SK-N-SH treated with all-trans-retinoic acid at 6 μM for 48 hours (cell line): ENCODE measurements around the gene MAFF.

Source experiments
- CSDC2 ChIP-seq: fragments of 250-450 bp; sonication (Bioruptor Pico); IDR thresholded peaks from 2 replicates; pipeline ENCODE4 v1.5.0; 2020; ENCODE audit warnings: mild to moderate bottlenecking, moderate library complexity
- ESRRG ChIP-seq: fragments of 250-450 bp; sonication (Bioruptor Pico); IDR thresholded peaks from 2 replicates; pipeline ENCODE4 v1.6.1; 2021; ENCODE audit warnings: mild to moderate bottlenecking
- RARB ChIP-seq: fragments of 250-450 bp; sonication (Bioruptor Pico); IDR thresholded peaks from 2 replicates; pipeline ENCODE4 v1.8.0; 2021; ENCODE audit warnings: mild to moderate bottlenecking, moderate library complexity
- ZFP3 ChIP-seq: fragments of 250-450 bp; sonication (Bioruptor Pico); IDR thresholded peaks from 2 replicates; pipeline ENCODE4 v1.5.0; 2020; ENCODE audit warnings: mild to moderate bottlenecking, moderate library complexity
- ZFP30 ChIP-seq: fragments of 450-650 bp; formaldehyde crosslinking; IDR thresholded peaks from 2 replicates; pipeline ENCODE4 v1.5.0; 2022; ENCODE audit warnings: mild to moderate bottlenecking, moderate library complexity
- ZNF8 ChIP-seq: fragments of 450-650 bp; formaldehyde crosslinking; IDR thresholded peaks from 2 replicates; pipeline ENCODE4 v1.5.0; 2020; ENCODE audit warnings: mild to moderate bottlenecking, moderate library complexity
- TF ChIP-seq, protein P1 (sequence below): fragments of 250-450 bp; sonication (Bioruptor Pico); IDR thresholded peaks from 2 replicates; pipeline ENCODE4 v1.8.0; 2020; ENCODE audit warnings: mild to moderate bottlenecking, moderate library complexity, borderline replicate concordance
- TF ChIP-seq, protein P2 (sequence below): fragments of 250-450 bp; sonication (Bioruptor Pico); IDR thresholded peaks from 2 replicates; pipeline ENCODE4 v1.5.1; 2020; ENCODE audit warnings: low read depth, mild to moderate bottlenecking, moderate library complexity

DNA sequence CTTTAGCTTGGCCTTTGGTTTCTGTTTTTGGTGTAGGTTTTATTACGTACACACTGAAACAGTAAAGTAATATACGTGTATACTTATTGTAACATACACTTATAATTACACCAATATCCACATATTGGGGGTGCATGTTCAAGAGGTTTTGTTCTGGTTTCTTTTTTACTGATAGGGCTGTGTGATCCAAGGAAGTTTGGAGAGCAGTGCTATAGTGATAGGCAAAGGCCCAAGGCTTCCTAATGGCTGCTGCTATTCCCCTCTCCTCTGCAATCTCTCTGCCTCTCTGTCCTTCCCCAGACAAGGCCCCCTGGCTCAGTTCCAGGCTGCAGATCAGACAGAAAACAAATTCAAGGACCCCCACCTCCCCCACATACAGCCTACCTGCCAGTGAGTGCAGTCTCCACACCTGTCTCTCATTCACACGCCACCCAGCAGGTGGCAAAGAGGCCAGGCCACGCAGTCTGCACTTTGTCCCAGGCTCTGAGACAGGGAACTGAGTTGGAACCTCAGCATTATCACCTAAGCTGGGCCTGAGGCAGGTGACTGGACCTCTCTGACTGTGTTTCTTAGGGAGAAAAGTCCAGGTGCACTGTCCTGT is 56.0 kb downstream of the MAFF start:
- TF ChIP-seq ZFP30 (CRISPR knock-in tag) (no peak), ZNF8 (CRISPR knock-in tag) (no peak), CSDC2 (CRISPR knock-in tag) (no peak), RARB (CRISPR knock-in tag) (no peak), ESRRG (CRISPR knock-in tag) (no peak), ZFP3 (CRISPR knock-in tag) (no peak)
- TF ChIP-seq, protein P1, sequence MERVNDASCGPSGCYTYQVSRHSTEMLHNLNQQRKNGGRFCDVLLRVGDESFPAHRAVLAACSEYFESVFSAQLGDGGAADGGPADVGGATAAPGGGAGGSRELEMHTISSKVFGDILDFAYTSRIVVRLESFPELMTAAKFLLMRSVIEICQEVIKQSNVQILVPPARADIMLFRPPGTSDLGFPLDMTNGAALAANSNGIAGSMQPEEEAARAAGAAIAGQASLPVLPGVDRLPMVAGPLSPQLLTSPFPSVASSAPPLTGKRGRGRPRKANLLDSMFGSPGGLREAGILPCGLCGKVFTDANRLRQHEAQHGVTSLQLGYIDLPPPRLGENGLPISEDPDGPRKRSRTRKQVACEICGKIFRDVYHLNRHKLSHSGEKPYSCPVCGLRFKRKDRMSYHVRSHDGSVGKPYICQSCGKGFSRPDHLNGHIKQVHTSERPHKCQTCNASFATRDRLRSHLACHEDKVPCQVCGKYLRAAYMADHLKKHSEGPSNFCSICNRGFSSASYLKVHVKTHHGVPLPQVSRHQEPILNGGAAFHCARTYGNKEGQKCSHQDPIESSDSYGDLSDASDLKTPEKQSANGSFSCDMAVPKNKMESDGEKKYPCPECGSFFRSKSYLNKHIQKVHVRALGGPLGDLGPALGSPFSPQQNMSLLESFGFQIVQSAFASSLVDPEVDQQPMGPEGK (CRISPR knock-in tag): no peak
- TF ChIP-seq, protein P2, sequence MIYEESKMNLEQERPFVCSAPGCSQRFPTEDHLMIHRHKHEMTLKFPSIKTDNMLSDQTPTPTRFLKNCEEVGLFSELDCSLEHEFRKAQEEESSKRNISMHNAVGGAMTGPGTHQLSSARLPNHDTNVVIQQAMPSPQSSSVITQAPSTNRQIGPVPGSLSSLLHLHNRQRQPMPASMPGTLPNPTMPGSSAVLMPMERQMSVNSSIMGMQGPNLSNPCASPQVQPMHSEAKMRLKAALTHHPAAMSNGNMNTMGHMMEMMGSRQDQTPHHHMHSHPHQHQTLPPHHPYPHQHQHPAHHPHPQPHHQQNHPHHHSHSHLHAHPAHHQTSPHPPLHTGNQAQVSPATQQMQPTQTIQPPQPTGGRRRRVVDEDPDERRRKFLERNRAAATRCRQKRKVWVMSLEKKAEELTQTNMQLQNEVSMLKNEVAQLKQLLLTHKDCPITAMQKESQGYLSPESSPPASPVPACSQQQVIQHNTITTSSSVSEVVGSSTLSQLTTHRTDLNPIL (CRISPR knock-in tag): no peak
